ENCODE measurements around the gene IL1B.

IL1B gene

GRCh38 chr2:112836695-112837117 lies at the start of gene IL1B:
Gene IL1B (minus strand): TSS chr2:112836779. CDS start chr2:112836229, 550 bp downstream.
- TF ChIP-seq CTCF (IDR thresholded peaks at IDR 0.05): no peak
- no peak for DNase-seq (ENCODE audit: low spot score)
- no peak within 1 kb of the TSS for H3K27ac ChIP-seq
- H3K4me3 ChIP-seq: no peak within 1 kb of the TSS

GRCh38 chr2:112886291-112886690 lies 49.7 kb upstream of the IL1B start:
- no peak for DNase-seq (ENCODE audit: low spot score)
- TF ChIP-seq CTCF (IDR thresholded peaks at IDR 0.05): no peak
- Histone ChIP-seq H3K4me3 (no peak overlapping the region), H3K27ac (no peak overlapping the region)

- H3K27ac ChIP-seq: no peak overlapping the region
- TF ChIP-seq CTCF (IDR thresholded peaks at IDR 0.05): no peak
- no peak overlapping the region for H3K4me3 ChIP-seq
- no peak for DNase-seq (ENCODE audit: low spot score)
Observed at GRCh38 chr2:112885506-112885902, 48.9 kb upstream of the IL1B start.

- Histone ChIP-seq H3K4me3 (no peak overlapping the region), H3K27ac (no peak overlapping the region)
- TF ChIP-seq CTCF (IDR thresholded peaks at IDR 0.05): no peak
- no peak for DNase-seq (ENCODE audit: low spot score)
Observed at GRCh38 chr2:112884869-112885505, 48.4 kb upstream of the IL1B start.

- no peak overlapping the region for H3K4me3 ChIP-seq
- no peak overlapping the region for H3K27ac ChIP-seq
- no peak for TF ChIP-seq CTCF (IDR thresholded peaks at IDR 0.05)
- no peak for DNase-seq (ENCODE audit: low spot score)
Observed at GRCh38 chr2:112883669-112884068, 47.1 kb upstream of the IL1B start.

- DNase-seq (ENCODE audit: low spot score): no peak
- no peak for TF ChIP-seq CTCF (IDR thresholded peaks at IDR 0.05)
- Histone ChIP-seq H3K4me3 (no peak overlapping the region), H3K27ac (no peak overlapping the region)
Observed at GRCh38 chr2:112881217-112881985, 44.8 kb upstream of the IL1B start.

GRCh38 chr2:112880696-112881095 lies 44.1 kb upstream of the IL1B start:
- no peak for DNase-seq (ENCODE audit: low spot score)
- no peak overlapping the region for H3K27ac ChIP-seq
- no peak overlapping the region for H3K4me3 ChIP-seq
- TF ChIP-seq CTCF (IDR thresholded peaks at IDR 0.05): no peak
